Esophagus muscularis mucosa (tissue), 4 donors: ENCODE results near the gene FANCC.

Experiments used
- CTCF ChIP-seq, 3 experiments: fragments of 200-600 bp in 2 of 3; fragments of 450-650 bp in 1 of 3; sonication (generic) in 2 of 3; IDR thresholded peaks; one replicate each; pipeline ENCODE4 v1.5.1; 2017 to 2019; ENCODE audit warnings: antibody characterized with exemption in 3 of 3, mild to moderate bottlenecking in 2 of 3, moderate library complexity in 1 of 3
- EP300 ChIP-seq: sonication (generic); formaldehyde crosslinking; IDR thresholded peaks from one replicate; pipeline ENCODE4 v1.6.1; 2017; ENCODE audit warnings: antibody characterized with exemption
- POLR2A ChIP-seq: fragments of 450-650 bp; IDR thresholded peaks from one replicate; pipeline ENCODE4 v1.6.1; 2017; ENCODE audit warnings: antibody characterized with exemption, moderate library complexity, mild to moderate bottlenecking, low read depth

- TF ChIP-seq POLR2A (no peak), CTCF (IDR thresholded peaks at IDR 0.05) (no peak), EP300 (no peak)
Measured at GRCh38 chr9:95076696-95077052, 240.8 kb downstream of the FANCC start.
